ENCODE data around the gene SLC38A4.

GRCh38 chr12:46801293-46801692 is 24.5 kb downstream of the SLC38A4 start:
- TF ChIP-seq ZBTB33 (IDR thresholded peaks at IDR 0.05; ENCODE audit: borderline replicate concordance, low read depth): no peak
- no peak for TF ChIP-seq EP300 (IDR thresholded peaks at IDR 0.05; ENCODE audit: borderline replicate concordance in 1 of 2, low read depth in 1 of 2, low read length in 1 of 2)
- TF ChIP-seq, protein P1, sequence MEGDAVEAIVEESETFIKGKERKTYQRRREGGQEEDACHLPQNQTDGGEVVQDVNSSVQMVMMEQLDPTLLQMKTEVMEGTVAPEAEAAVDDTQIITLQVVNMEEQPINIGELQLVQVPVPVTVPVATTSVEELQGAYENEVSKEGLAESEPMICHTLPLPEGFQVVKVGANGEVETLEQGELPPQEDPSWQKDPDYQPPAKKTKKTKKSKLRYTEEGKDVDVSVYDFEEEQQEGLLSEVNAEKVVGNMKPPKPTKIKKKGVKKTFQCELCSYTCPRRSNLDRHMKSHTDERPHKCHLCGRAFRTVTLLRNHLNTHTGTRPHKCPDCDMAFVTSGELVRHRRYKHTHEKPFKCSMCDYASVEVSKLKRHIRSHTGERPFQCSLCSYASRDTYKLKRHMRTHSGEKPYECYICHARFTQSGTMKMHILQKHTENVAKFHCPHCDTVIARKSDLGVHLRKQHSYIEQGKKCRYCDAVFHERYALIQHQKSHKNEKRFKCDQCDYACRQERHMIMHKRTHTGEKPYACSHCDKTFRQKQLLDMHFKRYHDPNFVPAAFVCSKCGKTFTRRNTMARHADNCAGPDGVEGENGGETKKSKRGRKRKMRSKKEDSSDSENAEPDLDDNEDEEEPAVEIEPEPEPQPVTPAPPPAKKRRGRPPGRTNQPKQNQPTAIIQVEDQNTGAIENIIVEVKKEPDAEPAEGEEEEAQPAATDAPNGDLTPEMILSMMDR (IDR thresholded peaks at IDR 0.05): no peak
- no peak for TF ChIP-seq GABPA (IDR thresholded peaks at IDR 0.05; ENCODE audit: low read depth)
- no peak for TF ChIP-seq MXI1 (IDR thresholded peaks at IDR 0.05; ENCODE audit: low read depth, low read length)
- TF ChIP-seq FOXJ3 (CRISPR knock-in tag; IDR thresholded peaks at IDR 0.05): no peak
- TF ChIP-seq RFX5 (IDR thresholded peaks at IDR 0.05; ENCODE audit: low read length): no peak
- TF ChIP-seq, protein P2, sequence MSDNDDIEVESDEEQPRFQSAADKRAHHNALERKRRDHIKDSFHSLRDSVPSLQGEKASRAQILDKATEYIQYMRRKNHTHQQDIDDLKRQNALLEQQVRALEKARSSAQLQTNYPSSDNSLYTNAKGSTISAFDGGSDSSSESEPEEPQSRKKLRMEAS (IDR thresholded peaks at IDR 0.05; ENCODE audit: low read depth): no peak
- no peak for TF ChIP-seq TAF1 (IDR thresholded peaks at IDR 0.05; ENCODE audit: borderline replicate concordance, low read depth, low read length)

Data from SK-N-SH (cell line).